Measurements from ENCODE around the gene SV2B.

Gene SV2B

GRCh38 chr15:91101608-91101920, 1.5 kb downstream of the SV2B start:
- DNase-seq (ENCODE audit: insufficient read length, low spot score) (no peak), FAIRE-seq (no peak)

DNA sequence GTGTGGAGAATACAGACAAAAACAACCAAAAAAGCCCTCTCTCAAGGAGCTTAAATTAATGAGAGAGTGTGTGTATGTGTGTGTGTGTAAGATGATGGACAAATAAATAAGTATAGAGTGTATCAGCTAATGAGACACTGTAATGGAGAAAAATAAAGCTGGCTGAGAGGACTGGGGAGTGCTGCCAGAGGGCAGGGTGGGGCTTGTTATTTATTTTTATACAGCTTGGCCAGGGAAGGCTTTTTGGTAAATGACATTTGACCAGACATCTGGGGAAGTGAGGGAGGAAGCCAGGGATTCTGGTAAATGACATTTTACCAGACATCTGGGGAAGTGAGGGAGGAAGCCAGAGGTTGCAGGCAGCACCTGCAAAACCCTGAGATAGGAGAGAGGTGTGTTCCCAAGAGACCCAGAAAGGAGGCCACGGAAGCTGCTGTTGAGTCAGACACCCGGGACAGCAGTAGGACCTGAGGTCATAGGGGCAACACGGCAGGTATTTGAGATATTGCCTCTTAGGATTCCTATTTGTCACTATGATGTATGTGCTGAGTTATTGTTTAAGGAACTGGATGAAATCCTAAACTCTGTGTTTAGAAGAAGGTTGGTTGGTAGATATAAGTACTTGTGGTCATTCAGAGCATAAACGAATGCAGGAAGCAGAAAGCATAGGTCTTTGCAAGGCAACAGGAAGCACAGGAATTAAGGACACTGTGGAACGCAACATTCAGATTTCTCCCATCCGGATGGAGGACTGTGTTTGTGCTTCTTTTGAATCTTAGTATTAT, 2.7 kb downstream of the SV2B start:
- DNase-seq (ENCODE audit: insufficient read length, low spot score) (no peak), FAIRE-seq (no peak)

DNA sequence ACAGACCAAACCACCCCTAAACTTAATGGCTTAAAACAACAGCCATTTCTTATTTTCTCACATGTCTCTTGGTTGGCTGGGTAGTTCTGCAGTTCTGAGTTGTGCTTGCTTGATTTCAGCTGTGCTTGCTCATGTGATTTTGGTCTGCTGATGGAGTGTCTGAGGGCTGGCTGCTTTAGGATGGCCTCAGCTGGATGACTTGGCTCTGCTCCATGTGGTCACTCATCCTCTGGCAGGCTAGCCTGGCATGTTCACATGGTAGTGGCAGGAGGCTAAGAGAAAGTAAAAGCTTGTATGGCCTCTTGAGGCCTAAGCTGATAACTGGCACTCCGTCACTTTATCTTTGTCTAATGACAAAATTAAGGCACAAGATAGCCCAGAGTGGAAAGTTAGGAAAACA, 4.1 kb downstream of the SV2B start:
- no peak for FAIRE-seq
- DNase-seq (ENCODE audit: insufficient read length, low spot score): no peak

GRCh38 chr15:91108421-91108820, 8.4 kb downstream of the SV2B start:
- DNase-seq (ENCODE audit: insufficient read length, low spot score): no peak
- no peak for FAIRE-seq

DNA sequence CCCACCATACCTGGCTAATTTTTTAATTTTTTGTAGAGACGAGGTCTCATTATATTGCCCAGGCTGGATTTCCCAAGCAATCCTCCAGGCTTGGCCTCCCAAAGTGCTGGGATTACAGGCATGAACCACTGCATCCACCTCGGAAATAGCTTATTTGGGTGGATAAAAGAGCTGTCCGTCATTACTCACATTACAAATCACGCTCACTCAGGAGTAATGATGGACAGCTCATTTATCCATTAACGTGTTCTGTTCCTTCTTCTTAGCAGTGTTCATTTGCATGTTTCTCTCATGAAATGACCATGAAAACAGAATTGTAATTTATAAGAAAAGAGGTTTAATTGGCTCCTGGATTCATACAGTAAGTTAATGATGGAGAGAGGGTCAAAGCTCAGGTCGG, 9.8 kb downstream of the SV2B start:
- FAIRE-seq (no peak), DNase-seq (ENCODE audit: insufficient read length, low spot score) (no peak)

GRCh38 chr15:91110407-91110806, 10.3 kb downstream of the SV2B start:
- no peak for FAIRE-seq

DNA sequence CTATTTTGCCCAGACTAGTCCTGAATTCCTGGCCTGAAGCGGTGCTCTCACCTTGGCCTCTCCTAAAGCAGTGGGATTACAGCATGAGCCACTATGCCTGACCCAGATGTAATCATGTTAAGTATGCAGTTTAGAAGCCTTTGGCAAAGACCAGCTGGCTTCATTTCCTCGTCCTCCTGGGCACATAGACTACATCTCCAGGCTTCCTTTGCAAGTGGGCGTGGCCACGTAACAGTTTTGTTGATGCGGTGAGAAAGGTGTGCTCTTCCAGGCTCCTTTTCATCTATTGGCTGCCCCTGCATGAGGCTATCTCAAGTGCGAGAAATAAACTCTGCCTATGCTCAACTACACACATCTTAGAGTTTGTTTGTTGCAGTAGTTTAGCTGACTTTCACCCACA, 13.0 kb downstream of the SV2B start:
- FAIRE-seq: no peak

More at GRCh38 chr15:91110407-91110806, 10.3 kb downstream of the SV2B start:
- no peak for DNase-seq (ENCODE audit: insufficient read length, low spot score)

GRCh38 chr15:91114301-91114700, 14.2 kb downstream of the SV2B start:
- DNase-seq (ENCODE audit: insufficient read length, low spot score) (no peak), FAIRE-seq (no peak)

More for the DNA sequence above, 13.0 kb downstream of the SV2B start:
- no peak for DNase-seq (ENCODE audit: insufficient read length, low spot score)

GRCh38 chr15:91116113-91117067, 16.3 kb downstream of the SV2B start:
- FAIRE-seq (peak; percentile 64), DNase-seq (ENCODE audit: insufficient read length, low spot score) (no peak)

GRCh38 chr15:91117375-91117774, 17.3 kb downstream of the SV2B start:
- FAIRE-seq (no peak), DNase-seq (ENCODE audit: insufficient read length, low spot score) (no peak)

DNA sequence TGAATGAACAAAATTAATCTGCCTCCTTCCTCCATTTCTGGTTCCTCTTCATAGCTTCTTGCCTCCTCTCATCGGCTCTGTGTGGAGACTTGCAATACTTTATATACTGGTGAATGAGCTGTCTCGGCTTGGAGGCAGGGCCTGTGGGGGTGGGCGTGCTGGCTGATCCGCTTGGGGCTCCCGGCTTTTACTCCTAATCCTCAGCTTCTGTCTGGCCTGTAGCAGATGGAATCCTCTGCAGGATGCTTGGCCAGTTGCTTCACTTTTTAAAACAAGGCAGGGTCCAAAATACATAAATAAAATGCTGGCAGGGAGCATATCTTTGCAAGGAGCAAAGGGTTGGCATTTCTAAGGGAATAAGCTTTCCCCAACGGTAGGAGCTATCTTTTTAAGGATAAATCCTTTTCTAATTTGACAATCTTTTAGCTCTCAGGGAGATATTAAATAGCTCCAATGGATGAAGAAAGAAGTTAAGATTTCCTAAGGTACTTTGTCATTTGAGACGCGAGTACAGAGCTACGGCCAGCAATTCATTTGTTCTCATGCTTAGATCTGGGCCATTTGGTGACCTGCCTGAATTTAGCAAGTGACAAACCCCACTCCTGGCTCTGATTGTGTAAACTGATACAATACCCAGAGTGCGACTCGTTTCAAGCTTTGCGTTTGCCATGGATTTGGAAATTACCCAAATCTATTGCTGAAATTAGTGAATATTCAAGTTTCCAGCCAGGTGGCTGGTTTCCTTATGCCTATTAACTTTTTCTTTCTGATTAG, 18.9 kb downstream of the SV2B start:
- DNase-seq (ENCODE audit: insufficient read length, low spot score) (no peak), FAIRE-seq (no peak)

GRCh38 chr15:91122296-91122695, 22.2 kb downstream of the SV2B start:
- DNase-seq (ENCODE audit: insufficient read length, low spot score) (no peak), FAIRE-seq (no peak)

GRCh38 chr15:91124132-91124531, 24.1 kb downstream of the SV2B start:
- no peak for DNase-seq (ENCODE audit: insufficient read length, low spot score)
- FAIRE-seq: no peak

DNA sequence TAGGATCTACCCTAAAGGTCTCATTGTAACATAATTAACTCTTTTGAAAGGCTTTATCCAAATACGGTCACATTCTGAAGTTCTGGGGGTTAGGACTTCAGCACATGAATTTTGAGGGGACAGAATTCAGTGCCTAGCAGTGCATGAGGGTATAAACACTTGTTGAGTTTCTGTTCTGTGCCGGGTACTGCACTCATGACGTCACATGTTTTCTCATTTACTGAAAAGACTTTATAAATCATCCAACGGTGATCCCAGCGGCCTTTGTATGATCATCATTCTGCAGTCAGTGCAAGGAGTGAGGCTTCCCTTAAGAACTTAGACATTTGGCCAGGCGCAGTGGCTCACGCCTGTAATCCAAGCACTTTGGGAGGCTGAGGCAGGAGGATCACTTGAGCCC, 25.1 kb downstream of the SV2B start:
- DNase-seq (ENCODE audit: insufficient read length, low spot score): no peak
- no peak for FAIRE-seq

DNA sequence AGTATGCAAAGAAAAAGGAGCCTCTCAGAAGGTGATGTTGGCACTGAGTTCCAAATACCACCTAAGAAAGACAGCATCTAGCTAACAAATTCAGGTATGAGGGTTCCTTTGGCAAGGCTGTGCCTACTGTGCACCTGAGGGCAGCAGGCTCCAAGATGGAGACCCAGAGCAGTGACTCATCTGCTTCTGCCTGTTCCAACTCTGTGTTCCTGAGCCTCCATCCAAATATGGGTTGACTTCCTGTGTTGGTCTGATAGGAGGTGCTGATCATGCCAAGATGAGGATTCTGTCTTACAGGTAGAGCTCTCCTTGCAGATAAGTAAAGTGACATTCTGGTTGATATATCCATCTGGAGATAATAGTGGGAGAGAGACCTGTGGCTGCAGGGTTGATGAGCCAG, 26.0 kb downstream of the SV2B start:
- DNase-seq (ENCODE audit: insufficient read length, low spot score) (no peak), FAIRE-seq (no peak)

- FAIRE-seq: no peak
- no peak for DNase-seq (ENCODE audit: insufficient read length, low spot score)
These were observed 27.3 kb downstream of the SV2B start for GRCh38 chr15:91127236-91127955.

DNA sequence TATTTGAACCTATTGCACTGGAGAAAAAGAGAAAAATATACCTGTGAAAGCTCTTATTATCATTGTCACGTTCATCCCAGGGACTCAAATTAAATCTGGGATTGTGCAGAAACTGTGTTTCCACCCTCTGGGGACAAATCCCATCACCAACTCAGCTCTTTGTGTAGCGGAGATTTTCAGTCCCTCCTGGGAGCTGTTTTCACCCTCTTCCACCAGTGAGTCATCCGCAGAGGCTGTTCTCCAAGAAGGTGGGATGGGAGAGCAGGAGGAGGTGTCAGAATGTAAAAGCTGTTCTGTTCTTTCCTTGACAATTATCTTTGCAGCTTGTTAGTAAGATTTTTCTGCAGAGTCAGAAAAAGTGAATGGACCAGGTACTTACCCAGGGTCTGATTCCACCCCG, 28.0 kb downstream of the SV2B start:
- no peak for DNase-seq (ENCODE audit: insufficient read length, low spot score)
- FAIRE-seq: no peak

DNA sequence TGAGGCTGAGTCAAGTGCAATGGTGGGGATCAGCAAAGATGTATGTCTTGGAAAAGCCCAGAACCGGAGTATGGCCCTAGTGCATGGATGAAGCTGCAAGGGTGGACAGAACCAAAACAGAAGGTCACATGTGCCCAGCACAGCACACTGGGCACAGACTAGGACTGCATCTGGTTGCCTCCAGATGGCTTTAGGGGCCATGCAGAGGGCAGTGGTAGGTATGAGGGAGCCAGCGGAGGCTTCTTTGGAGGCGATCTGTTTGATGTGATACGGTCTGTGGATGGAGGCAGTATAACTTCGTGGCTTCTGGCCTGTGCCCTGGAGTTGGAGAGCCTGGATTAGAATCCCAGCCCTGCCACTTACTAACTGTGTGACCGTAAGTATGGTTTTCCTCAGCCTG, 29.4 kb downstream of the SV2B start:
- DNase-seq (ENCODE audit: insufficient read length, low spot score): no peak
- FAIRE-seq: no peak

GRCh38 chr15:91132079-91132478, 32.0 kb downstream of the SV2B start:
- FAIRE-seq: no peak
- DNase-seq (ENCODE audit: insufficient read length, low spot score): no peak

- DNase-seq (ENCODE audit: insufficient read length, low spot score) (no peak), FAIRE-seq (no peak)
These were observed 33.5 kb downstream of the SV2B start for GRCh38 chr15:91133511-91133910.
